Measurements from ENCODE around the gene BOK. TPM values are rescaled to one million over a fixed set of nuclear protein-coding genes. Genes with fewer than 3 reads are reported as not detected.

BOK gene
- total RNA-seq, 1 experiment from 2014 or later = 33.9 TPM

DNA sequence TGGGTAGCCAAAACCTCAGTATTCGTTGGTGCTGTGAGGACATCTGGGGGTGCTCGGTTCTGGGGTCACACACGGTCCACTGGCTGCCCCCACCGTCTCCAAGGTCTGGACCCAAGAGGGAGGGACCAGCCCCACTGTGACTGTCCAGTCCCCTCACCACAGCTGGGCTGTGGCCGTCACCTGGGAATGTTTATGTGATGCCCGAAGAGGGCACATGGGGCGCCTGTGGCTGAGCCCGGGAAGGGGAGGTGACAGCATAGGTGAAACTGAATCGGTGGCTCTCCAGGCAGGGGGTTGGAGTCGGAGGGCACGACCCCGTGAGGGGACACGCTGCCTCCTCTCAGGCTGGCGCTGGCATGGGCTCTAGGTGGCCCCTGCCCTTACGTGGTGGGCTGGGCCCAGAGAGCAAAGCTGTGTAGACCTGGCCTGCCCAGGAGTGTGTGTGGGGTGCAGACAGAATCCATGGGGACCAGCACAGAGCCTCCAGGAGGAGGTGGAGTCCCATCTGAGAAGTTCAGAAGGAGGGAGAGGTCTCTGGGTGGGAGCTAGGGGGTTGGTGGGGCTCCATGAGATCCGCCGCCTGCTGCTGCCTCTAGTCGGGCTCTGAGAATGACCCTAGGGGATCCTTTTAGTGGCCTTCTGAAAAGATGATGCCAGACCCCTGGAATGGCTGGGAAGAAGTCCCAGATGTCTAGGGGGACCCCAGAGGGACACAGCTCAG is 1.8 kb downstream of the BOK start:
- Histone ChIP-seq H2BK120ac (ENCODE audit: low read depth, low read length, poor library complexity, severe bottlenecking) (no peak overlapping the region), H3K79me2 (ENCODE audit: insufficient read depth, low read length) (no peaks in the 10 kb centered on the region; the same call in 1 of the 2 replicates), H3K14ac (ENCODE audit: insufficient read depth, low read length) (no peak overlapping the region), H3K23me2 (ENCODE audit: insufficient read length, low read depth, low read length, poor library complexity, severe bottlenecking) (peaks cover 6% of the 10 kb centered on the region), H4K91ac (ENCODE audit: insufficient read length, low read depth, low read length) (no peak overlapping the region), H3K56ac (ENCODE audit: insufficient read length, low read depth, low read length) (no peak overlapping the region), H4K5ac (ENCODE audit: insufficient read length, low read depth, low read length) (no peak overlapping the region), H3K27me3 (ENCODE audit: insufficient read depth, low read length) (no peaks in the 10 kb centered on the region), H3K4ac (ENCODE audit: low read depth, low read length) (no peak overlapping the region), H3K79me1 (ENCODE audit: insufficient read depth, low read depth, low read length, poor library complexity, severe bottlenecking) (no peaks in the 10 kb centered on the region), H2BK12ac (ENCODE audit: insufficient read length, low read depth, low read length) (no peak overlapping the region), H4K8ac (replicated peaks; ENCODE audit: insufficient read length, low read depth, low read length) (no peak overlapping the region), H2BK15ac (ENCODE audit: low read depth, low read length) (no peak overlapping the region), H2AK5ac (ENCODE audit: insufficient read length, low read length) (no peak overlapping the region), H3K23ac (ENCODE audit: insufficient read length, low read depth, low read length) (no peak overlapping the region), H2AFZ (ENCODE audit: low read length) (no peak overlapping the region), H3K4me1 (ENCODE audit: insufficient read depth, low read length) (peaks cover 5% of the 10 kb centered on the region; the same call in 1 of the 2 replicates), H3K18ac (ENCODE audit: insufficient read length, low read depth, low read length) (no peak overlapping the region), H2BK5ac (ENCODE audit: insufficient read length, low read length) (no peak overlapping the region), H3T11ph (ENCODE audit: low read length) (no peak overlapping the region), H4K20me1 (ENCODE audit: control insufficient read depth, insufficient read depth, insufficient read length) (no peaks in the 10 kb centered on the region), H3K27ac (ENCODE audit: insufficient read length, low read depth, low read length) (no peak overlapping the region), H3K4me2 (ENCODE audit: insufficient read depth, insufficient read length, low read length) (peak overlapping the region; percentile 53), H2BK20ac (ENCODE audit: low read depth, low read length, poor library complexity, severe bottlenecking) (no peak overlapping the region), H3K9ac (ENCODE audit: extremely low read depth, insufficient read length, low read length) (no peak overlapping the region), H3K9me3 (ENCODE audit: control insufficient read depth, low read depth, low read length) (no peaks in the 10 kb centered on the region)
- H3K27ac Mint-ChIP-seq = peak overlapping the region in 1 of 3 experiments; percentile 40; a peak in 1 of 7 replicates
- H3K9me3 Mint-ChIP-seq = peaks cover 0 to 3% of the 10 kb centered on the region in 2 experiments; a peak in 2 of 5 replicates
- H3K27me3 Mint-ChIP-seq (ENCODE audit: low read depth) = no peaks in the 10 kb centered on the region; the same call in 1 of the 2 replicates
- H3K36me3 Mint-ChIP-seq (ENCODE audit: insufficient read depth in 1 of 3, low read depth in 3 of 3) = peaks cover 2 to 8% (median 3%) of the 10 kb centered on the region in 3 experiments; a peak in 4 of 7 replicates
- TF ChIP-seq, protein P1, sequence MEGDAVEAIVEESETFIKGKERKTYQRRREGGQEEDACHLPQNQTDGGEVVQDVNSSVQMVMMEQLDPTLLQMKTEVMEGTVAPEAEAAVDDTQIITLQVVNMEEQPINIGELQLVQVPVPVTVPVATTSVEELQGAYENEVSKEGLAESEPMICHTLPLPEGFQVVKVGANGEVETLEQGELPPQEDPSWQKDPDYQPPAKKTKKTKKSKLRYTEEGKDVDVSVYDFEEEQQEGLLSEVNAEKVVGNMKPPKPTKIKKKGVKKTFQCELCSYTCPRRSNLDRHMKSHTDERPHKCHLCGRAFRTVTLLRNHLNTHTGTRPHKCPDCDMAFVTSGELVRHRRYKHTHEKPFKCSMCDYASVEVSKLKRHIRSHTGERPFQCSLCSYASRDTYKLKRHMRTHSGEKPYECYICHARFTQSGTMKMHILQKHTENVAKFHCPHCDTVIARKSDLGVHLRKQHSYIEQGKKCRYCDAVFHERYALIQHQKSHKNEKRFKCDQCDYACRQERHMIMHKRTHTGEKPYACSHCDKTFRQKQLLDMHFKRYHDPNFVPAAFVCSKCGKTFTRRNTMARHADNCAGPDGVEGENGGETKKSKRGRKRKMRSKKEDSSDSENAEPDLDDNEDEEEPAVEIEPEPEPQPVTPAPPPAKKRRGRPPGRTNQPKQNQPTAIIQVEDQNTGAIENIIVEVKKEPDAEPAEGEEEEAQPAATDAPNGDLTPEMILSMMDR (conservative IDR thresholded peaks at IDR 0.05) = no peak
- peak overlapping the region; percentile 73 to 83 for H3K4me3 Mint-ChIP-seq
- peaks cover 15 to 24% of the 10 kb centered on the region in 2 experiments for H3K4me1 Mint-ChIP-seq
- WGBS (ENCODE audit: extremely low coverage, insufficient read length, low lambda C conversion rate) = no CpG with 5 or more reads among the region's 18 CpGs
- DNase-seq = peak; percentile 30
